Activated T-cell treated with anti-CD3 and anti-CD28 coated beads, Interleukin-2, amount 50 U/mL, for 72 hours (primary cell): ENCODE data around the gene POLA2. TPM values are rescaled to one million over a fixed set of nuclear protein-coding genes. Genes with fewer than 3 reads are reported as not detected.
A peak's percentile ranks its signal among the peaks of the same experiment; 100 is the strongest.
"Not testable (repeated sequence)": the region's sequence is repeated elsewhere in the genome, so short reads cannot be mapped to it uniquely, and the experiment has no call there.

Experiments used
- ATAC-seq, 2 donors: fragments of 150-1000 bp; cut with Tn5 transposase; replicated peaks in 1 of 2; 2 replicates each; pipeline ENCODE4 v1.10.0; 2021; ENCODE audit warnings: moderate library complexity in 2 of 2, mild to moderate bottlenecking in 1 of 2
- DNase-seq, 2 donors: peaks; one replicate each; pipeline ENCODE4 v3.0.0; 2021 to 2022; ENCODE audit warnings: mixed read lengths in 1 of 2
- H3K27ac Mint-ChIP-seq: one replicate; pipeline ENCODE4 v1.8.0; 2022; ENCODE audit warnings: mild to moderate bottlenecking, moderate library complexity, mixed read lengths
- H3K27me3 Mint-ChIP-seq: one replicate; pipeline ENCODE4 v1.8.0; 2022; ENCODE audit warnings: low read depth, mixed read lengths
- H3K36me3 Mint-ChIP-seq, 2 donors: one replicate each; pipeline ENCODE4 v1.8.0; 2022; ENCODE audit warnings: mixed read lengths in 2 of 2, mild to moderate bottlenecking in 1 of 2; ENCODE audit not compliant: insufficient read depth in 2 of 2
- H3K4me1 Mint-ChIP-seq: one replicate; pipeline ENCODE4 v1.8.0; 2022; ENCODE audit warnings: low read depth, mixed read lengths
- H3K4me3 Mint-ChIP-seq, 2 donors: one replicate each; pipeline ENCODE4 v1.8.0; 2022; ENCODE audit warnings: mild to moderate bottlenecking in 2 of 2, mixed read lengths in 2 of 2, moderate library complexity in 2 of 2
- H3K9me3 Mint-ChIP-seq, 2 donors: one replicate each; pipeline ENCODE4 v1.8.0; 2022; ENCODE audit warnings: mixed read lengths in 2 of 2
- total RNA-seq, 2 donors: library from RNA; stranded (reverse); gene quantifications; one replicate each; pipeline ENCODE4 v1.2.3, GENCODE V29; 2022

POLA2 gene
- total RNA-seq, 2 donors from 2014 or later: 54.2 to 67.0 TPM

DNA sequence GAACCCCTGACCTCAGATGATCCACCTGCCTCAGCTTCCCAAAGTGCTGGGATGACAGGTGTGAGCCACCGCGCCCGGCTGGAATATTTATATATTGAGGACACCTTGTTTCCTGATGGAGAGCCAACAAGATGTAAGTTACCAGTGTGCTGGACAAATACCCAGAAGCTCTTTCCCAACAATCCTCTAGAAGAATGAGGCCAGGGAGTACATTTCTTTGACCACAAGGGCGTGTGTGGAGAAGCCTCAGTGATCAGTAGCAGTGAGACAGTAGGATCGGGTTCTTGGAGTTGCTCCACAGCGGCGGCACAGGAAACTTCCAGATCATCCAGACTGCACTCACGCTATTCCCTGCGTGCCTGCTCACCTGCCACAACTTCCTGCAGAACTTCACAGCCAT is 10.3 kb upstream of the POLA2 start:
- no peak for DNase-seq
- Mint-ChIP-seq H3K4me1 (peaks cover 8% of the 10 kb centered on the region), H3K27me3 (no peaks in the 10 kb centered on the region), H3K9me3 (no peaks in the 10 kb centered on the region), H3K27ac (no peak overlapping the region), H3K36me3 (no peaks in the 10 kb centered on the region), H3K4me3 (no peak overlapping the region)
- ATAC-seq: no peak

DNA sequence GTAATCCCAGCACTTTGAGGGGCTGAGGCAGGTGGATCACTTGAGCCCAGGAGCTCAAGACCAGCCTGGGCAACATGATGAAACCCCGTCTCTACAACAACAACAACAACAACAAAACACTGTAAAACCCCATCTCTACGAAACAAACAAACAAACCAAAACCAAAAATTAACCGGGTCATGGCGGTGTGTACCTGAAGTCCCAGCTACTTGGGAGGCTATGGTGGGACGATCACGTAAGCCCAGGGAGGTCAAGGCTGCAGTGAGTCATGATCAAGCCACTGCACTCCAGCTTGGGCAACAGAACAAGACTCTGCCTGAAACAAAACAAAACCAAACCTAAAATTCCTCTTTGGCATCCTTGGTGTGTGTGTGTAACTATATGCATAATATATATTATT is 7.0 kb upstream of the POLA2 start:
- H3K27me3 Mint-ChIP-seq: no peaks in the 10 kb centered on the region

DNA sequence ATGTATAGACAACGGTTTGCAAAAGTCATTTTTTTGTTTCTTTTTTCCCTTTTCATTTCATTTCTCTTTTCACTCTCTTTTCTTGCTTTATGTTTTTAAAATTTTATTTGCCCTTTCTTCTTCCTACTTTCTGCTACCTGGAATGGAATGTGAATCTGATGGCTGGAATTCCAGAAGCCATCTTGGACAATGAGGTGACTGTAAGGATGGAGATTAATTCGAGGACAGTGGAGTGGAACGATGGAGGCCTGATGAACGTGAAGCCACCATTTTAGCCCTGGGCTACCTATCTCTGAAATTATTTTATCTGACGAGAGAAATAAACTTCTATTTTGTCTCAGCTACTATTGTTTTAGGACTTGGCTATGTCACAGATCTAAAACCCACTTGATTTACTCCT is 2.8 kb upstream of the POLA2 start:
- Mint-ChIP-seq H3K36me3 (peaks cover 3 to 5% of the 10 kb centered on the region in 2 donors), H3K9me3 (no peaks in the 10 kb centered on the region), H3K27me3 (no peaks in the 10 kb centered on the region), H3K27ac (no peak overlapping the region), H3K4me3 (no peak overlapping the region), H3K4me1 (peaks cover 28% of the 10 kb centered on the region)
- ATAC-seq (no peak), DNase-seq (no peak)

More for the DNA sequence above, 7.0 kb upstream of the POLA2 start:
- ATAC-seq (no peak), DNase-seq (no peak)
- Mint-ChIP-seq H3K27ac (no peak overlapping the region), H3K4me3 (no peak overlapping the region), H3K4me1 (peaks cover 8% of the 10 kb centered on the region), H3K9me3 (no peaks in the 10 kb centered on the region), H3K36me3 (no peaks in the 10 kb centered on the region)

DNA sequence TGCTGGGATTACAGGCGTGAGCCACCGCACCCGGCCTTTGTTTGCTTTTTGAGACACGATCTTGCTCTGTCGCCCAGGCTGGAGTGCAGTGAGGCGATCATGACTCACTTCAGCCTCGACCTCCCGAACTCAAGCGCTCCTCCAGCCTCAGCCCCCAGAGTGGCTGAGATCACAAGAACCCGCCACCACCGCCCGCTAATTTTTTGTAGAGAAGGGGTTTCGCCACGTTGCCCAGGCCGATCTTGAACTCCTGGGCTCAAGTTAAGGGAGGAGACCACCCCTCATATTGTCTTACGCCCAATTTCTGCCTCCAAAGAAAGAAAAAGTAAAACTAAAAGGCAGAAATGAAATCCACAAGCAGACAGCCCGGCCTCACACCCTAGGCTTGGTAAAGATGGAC is 1.5 kb upstream of the POLA2 start:
- no peak for DNase-seq
- H3K27ac Mint-ChIP-seq: no peak overlapping the region
- H3K9me3 Mint-ChIP-seq: no peaks in the 10 kb centered on the region
- ATAC-seq: no peak
- no peaks in the 10 kb centered on the region for H3K27me3 Mint-ChIP-seq
- peaks cover 39% of the 10 kb centered on the region for H3K4me1 Mint-ChIP-seq
- H3K36me3 Mint-ChIP-seq: peaks cover 7 to 13% of the 10 kb centered on the region in 2 donors
- peak overlapping the region in 1 of 2 donors; percentile 96 for H3K4me3 Mint-ChIP-seq

DNA sequence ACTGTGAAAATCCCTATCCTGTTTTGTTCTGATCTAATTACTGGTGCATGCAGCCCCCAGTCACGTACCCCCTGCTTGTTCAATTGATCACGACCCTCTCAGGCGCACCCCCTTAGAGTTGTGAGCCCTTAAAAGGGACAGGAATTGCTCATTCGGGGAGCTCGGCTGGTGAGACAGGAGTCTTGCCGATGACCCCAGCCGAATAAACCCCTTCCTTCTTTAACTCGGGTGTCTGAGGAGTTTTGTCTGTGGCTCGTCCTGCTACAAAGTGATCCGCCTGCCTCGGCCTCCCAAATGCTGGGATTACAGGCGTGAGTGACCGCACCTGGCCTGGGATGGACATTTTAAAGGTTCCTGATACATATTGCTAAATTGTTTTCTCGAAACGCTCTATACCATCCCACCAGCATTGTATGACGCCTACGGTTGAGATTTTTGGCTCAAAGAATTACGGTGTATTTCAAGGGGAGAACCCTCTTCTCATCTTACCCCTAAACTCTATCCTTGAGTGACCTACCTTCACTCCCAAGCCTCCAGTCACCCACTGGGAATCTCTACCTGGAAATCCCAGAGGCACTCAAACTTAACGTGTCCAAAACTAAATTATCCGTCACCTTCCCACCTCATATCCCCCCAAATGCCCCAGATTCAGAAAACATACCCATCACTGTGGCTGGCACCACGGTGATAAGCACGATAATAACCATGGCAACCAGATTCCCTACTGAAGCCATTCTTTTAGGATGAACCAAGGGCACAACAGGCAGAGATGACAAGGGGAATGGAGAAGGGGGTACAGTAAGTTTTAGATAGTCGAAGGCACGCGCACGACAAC is 789 bp upstream of the POLA2 start:
- no peaks in the 10 kb centered on the region for H3K9me3 Mint-ChIP-seq
- no peaks in the 10 kb centered on the region for H3K27me3 Mint-ChIP-seq
- peak overlapping the region; percentile 96 for H3K27ac Mint-ChIP-seq
- peaks cover 7 to 18% of the 10 kb centered on the region in 2 donors for H3K36me3 Mint-ChIP-seq
- no peak for ATAC-seq
- peaks cover 46% of the 10 kb centered on the region for H3K4me1 Mint-ChIP-seq
- H3K4me3 Mint-ChIP-seq: peak overlapping the region; percentile 79 to 96
- DNase-seq: no peak

DNA sequence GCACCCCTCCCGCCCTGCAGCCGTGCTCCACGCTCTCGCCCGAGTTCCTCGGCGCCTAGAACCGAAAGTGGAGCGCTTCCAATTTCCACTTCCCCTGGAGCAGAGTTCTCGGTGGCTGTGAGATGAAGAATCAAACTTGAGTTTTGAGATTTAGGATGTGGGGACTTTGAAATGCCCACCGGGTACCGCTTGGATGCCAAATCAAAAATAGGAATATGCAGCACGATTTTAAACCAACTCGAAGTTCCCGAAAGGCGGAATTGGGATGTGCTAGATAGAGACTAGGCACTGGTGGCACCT is 569 bp downstream of the POLA2 start:
- ATAC-seq (no peak), DNase-seq (no peak)
- Mint-ChIP-seq H3K27ac (peak overlapping the region; percentile 84), H3K36me3 (peaks cover 7 to 27% of the 10 kb centered on the region in 2 donors), H3K9me3 (no peaks in the 10 kb centered on the region), H3K27me3 (no peaks in the 10 kb centered on the region), H3K4me3 (peak overlapping the region; percentile 79 to 96), H3K4me1 (peaks cover 55% of the 10 kb centered on the region)

DNA sequence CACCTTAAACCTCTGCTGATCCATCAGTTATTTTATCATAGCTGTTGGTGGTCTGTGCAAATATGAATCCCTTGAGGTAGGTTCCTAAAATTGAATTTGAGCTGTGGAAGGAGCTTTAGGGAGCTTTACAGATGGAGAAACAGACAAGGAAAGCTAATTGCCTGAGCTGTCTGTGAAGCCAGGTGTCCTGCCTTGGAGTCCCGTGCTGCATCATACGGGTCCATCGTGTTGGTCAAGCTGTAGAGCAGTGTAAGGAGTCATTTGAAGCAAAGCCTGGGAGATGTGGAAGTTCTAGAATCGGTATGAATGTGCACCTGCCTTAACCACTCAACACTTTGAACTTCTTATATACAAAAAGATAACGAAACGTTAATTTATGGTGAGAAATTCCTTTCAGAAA is 1.0 kb downstream of the POLA2 start:
- H3K27ac Mint-ChIP-seq: peak overlapping the region; percentile 84
- peak overlapping the region; percentile 79 to 96 for H3K4me3 Mint-ChIP-seq
- H3K9me3 Mint-ChIP-seq: no peaks in the 10 kb centered on the region
- DNase-seq (no peak), ATAC-seq (no peak)
- H3K4me1 Mint-ChIP-seq: peaks cover 55% of the 10 kb centered on the region
- H3K27me3 Mint-ChIP-seq: no peaks in the 10 kb centered on the region
- H3K36me3 Mint-ChIP-seq: peaks cover 7 to 27% of the 10 kb centered on the region in 2 donors

DNA sequence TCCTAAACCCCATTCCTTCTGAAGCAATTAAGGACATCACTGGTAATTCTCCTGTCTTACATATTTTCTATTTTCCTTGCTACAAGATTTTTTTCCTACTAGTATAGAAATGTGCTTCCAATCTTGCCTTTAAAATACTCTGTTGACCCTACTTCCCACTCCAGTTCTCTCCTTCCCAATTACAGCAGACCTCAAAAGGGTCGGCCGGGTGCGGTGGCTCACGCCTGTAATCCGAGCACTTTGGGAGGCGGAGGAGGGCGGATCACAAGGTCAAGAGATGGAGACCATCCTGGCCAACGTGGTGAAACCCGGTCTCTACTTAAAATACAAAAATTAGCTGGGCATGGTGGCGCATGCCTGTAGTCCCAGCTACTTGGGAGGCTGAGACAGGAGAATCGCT is 3.0 kb downstream of the POLA2 start:
- peaks cover 55% of the 10 kb centered on the region for H3K4me1 Mint-ChIP-seq
- H3K9me3 Mint-ChIP-seq, H3K27me3 Mint-ChIP-seq, DNase-seq, ATAC-seq: not testable (repeated sequence)
- H3K36me3 Mint-ChIP-seq: peaks cover 7 to 35% of the 10 kb centered on the region in 2 donors
- H3K4me3 Mint-ChIP-seq: peak overlapping the region; percentile 58 to 77
- H3K27ac Mint-ChIP-seq: peak overlapping the region; percentile 45

DNA sequence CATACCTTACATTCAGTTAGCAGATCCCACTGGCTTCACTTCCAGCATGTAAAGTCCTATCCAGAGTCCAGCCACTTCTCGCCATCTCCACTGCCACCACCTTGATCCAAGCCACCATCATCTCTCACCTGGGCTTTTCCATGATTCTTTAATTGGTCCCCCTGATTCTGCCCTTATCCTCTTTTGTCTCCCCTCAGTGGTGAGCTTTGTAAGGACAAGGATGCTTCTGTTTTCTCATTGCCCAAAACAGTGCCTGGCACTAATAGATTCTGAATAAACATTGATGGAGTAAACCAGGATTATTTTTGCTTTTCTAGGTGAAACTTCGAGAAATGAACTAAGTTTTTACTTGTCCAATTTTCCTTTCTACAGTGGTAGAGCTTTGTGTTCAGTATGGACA is 4.4 kb downstream of the POLA2 start:
- Mint-ChIP-seq H3K27ac (no peak overlapping the region), H3K36me3 (peaks cover 13 to 43% of the 10 kb centered on the region in 2 donors), H3K4me3 (no peak overlapping the region), H3K27me3 (no peaks in the 10 kb centered on the region), H3K4me1 (peaks cover 47% of the 10 kb centered on the region), H3K9me3 (no peaks in the 10 kb centered on the region)
- DNase-seq (no peak), ATAC-seq (no peak)

DNA sequence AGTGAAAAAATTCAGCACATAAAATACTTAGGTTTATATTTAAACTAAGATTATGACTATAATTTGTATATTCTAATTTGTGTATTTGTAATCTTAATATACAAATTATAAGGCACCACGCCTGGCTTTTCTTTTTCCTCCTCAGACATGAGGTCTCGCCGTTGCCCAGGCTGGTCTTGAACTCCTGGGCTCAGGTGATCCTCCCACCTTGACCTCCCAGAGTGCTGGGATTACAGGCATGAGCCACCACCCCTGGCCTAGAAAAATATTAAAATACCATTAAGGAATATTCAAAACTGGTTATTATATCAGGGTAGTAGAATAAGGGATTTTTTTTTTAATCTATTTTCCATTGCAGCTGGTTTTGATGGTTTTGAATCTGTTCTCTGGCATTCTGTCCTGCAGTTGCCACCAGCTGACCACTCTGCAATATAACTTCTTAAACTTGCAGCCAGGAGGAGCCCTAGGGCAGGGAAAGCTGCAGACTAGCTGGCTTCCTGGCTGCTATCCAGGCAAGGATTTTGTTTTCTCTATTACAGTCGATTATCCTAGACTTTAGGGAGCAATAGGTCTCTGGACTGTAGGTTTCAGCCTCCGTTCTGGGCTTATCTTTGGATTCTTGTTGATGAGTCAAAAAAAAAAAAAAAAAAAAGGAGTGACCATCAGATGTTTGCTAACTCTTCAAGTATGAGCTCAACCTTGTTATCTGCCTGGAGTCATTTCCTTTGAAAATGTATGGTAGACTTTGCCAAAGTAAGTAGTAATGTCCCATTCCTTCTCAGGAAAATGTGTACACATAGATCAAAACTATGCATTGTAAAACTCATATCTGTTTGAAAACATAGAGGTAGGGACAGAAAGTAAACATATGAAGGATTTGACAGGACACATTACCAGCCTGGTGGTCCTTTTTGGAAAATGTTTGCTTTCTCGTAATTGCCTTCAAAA is 13.2 kb downstream of the POLA2 start:
- Mint-ChIP-seq H3K4me1 (peaks cover 16% of the 10 kb centered on the region), H3K27ac (no peak overlapping the region), H3K27me3 (no peaks in the 10 kb centered on the region), H3K4me3 (no peak overlapping the region), H3K36me3 (peaks cover 9 to 29% of the 10 kb centered on the region in 2 donors), H3K9me3 (no peaks in the 10 kb centered on the region)
- peak; percentile 31 to 34 for DNase-seq
- ATAC-seq: peak; percentile 49 to 52

DNA sequence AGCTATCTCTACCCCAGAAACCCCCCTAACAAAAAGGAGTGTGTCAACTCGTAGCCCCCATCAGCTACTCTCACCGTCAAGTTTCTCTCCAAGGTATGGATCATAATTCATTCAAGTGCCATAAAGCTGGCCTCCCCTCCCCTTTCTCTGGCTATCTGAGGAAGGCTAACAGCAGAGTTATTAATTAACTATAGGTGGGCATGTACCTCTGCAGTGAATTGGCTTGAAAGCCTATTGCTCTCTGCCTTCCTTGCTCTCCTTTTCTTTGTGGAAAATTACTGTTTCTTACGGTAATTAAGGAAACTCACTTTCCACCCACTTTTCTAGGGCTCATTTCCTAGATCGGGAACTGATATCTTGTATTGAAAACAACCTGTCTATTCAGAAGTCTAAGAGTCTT is 14.1 kb downstream of the POLA2 start:
- Mint-ChIP-seq H3K9me3 (no peaks in the 10 kb centered on the region), H3K27me3 (no peaks in the 10 kb centered on the region), H3K4me1 (peaks cover 21% of the 10 kb centered on the region), H3K27ac (peak overlapping the region; percentile 24), H3K4me3 (no peak overlapping the region), H3K36me3 (peaks cover 4 to 25% of the 10 kb centered on the region in 2 donors)
- DNase-seq (no peak), ATAC-seq (no peak)

DNA sequence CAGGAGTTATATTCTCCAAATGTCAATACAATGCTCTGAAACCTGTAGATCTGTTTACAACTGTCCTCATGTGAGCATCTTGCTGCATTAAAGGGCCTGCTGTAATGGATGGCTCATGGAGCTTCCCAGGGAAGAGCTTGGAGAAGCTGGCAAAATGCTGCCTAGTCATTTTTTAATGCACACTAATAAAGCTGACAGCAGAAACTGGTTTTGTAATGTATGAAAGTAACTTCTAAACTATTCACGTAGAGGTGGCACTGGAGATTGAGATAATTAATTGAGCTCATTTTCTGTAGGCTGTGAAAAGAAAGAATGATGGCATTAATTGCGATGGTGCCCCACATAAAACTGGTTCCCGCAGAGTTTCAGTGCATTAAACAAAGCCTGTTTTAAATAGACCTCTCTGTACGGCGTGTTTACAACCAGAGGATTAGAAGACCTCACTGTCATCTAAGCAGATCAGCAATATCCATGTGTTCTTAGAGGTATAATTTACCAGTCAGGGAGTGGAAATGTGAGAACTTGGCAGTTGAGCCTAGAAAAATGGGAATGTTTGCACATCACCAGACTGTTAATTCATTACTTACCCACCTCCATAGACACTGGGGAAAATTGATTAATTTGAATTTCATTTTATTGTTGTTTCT is 16.0 kb downstream of the POLA2 start:
- Mint-ChIP-seq H3K27ac (no peak overlapping the region), H3K36me3 (peaks cover 5 to 31% of the 10 kb centered on the region in 2 donors)
- no peak for ATAC-seq

DNA sequence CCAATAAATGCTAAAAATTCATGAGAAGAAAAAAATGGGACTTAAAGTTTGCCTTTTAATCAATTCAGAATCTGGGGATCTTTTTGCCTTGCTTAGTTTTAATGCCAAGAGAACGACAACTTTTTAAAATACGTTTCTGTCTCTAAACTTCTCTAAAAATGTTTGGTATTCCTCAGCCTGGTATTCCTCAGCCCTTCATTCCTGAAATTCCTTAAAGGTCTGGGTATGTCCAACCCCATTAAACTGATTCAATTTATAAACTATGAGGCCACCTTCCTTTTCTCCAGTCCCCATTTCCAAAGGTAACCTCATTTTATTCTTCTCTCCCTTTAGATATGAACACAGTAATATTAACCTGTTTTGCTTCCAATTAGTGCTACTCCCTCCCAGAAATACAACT is 16.6 kb downstream of the POLA2 start:
- Mint-ChIP-seq H3K27ac (no peak overlapping the region), H3K9me3 (no peaks in the 10 kb centered on the region), H3K27me3 (no peaks in the 10 kb centered on the region), H3K4me1 (peaks cover 21% of the 10 kb centered on the region), H3K4me3 (no peak overlapping the region), H3K36me3 (peaks cover 5 to 32% of the 10 kb centered on the region in 2 donors)
- no peak for DNase-seq
- ATAC-seq: no peak

More for the DNA sequence above, 16.0 kb downstream of the POLA2 start:
- no peak for DNase-seq
- Mint-ChIP-seq H3K4me3 (no peak overlapping the region), H3K27me3 (no peaks in the 10 kb centered on the region), H3K9me3 (no peaks in the 10 kb centered on the region), H3K4me1 (peaks cover 21% of the 10 kb centered on the region)
